COR-L47 (cell line): ENCODE data around the gene OR11A1.

Experiments used
- DNase-seq: peaks from one replicate; lab custom pipeline; 2025; lab: John Stamatoyannopoulos, UW

Gene OR11A1

GRCh38 chr6:29388533-29388932, 68.3 kb downstream of the OR11A1 start:
- no peak for DNase-seq

GRCh38 chr6:29376003-29376402, 80.9 kb downstream of the OR11A1 start:
- no peak for DNase-seq
